GM18870 (cell line): ENCODE measurements around the gene SCIMP.
"Not testable (repeated sequence)": the region's sequence is repeated elsewhere in the genome, so short reads cannot be mapped to it uniquely, and the experiment has no call there.

Experiments used
- ATAC-seq: cut with Tn5 transposase; IDR thresholded peaks from one replicate; pipeline ENCODE4 v1.9.1; 2021; ENCODE audit warnings: moderate library complexity; ENCODE audit not compliant: unreplicated experiment

SCIMP gene

DNA sequence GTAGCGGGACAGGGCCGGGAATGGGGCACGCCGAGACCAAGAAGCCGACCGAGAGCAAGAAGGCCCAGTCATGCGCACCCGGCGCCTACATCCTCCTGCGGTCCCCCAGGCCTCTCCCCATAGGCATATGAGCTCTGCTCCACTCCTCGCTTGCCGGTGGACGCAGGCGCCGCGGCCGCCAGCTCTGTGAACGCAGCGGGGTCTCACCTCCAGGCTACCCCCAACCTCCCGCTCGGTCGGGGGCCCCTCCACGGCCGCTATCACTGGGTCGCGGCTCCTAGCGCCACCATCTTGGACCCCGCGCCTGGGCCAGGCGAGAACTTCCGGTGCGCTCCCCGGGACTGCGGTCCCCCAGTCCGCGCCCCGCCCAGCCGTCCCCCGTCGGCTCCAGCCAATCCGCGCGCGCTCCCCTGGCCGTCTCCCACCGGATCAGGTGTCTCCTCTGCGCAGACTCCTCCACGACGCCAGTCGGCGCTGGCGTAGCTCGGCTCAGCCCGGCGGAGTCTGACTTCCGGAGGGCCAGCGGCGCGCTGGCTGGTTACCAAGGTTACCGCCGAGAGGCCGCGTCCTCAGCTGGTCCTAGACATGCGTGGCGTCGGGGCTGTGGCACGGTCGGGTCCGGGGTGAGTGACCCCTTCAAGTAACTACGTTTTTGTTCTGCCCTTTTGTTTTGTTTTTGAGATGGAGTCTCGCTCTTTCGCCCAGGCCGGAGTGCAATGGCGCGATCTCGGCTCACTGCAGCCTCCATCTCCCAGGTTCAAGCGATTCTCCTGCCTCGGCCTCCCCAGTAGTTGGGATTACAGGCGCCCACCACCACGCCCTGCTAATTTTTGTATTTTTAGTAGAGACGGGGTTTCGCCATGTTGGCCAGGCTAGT is 42.9 kb downstream of the SCIMP start, which contains the start of gene ZNF594:
Gene ZNF594, minus strand, starts transcription at position 328 of the 877 bp plus-strand sequence. CDS start 7,612 bp downstream, outside the sequence.
- ATAC-seq = no peak

DNA sequence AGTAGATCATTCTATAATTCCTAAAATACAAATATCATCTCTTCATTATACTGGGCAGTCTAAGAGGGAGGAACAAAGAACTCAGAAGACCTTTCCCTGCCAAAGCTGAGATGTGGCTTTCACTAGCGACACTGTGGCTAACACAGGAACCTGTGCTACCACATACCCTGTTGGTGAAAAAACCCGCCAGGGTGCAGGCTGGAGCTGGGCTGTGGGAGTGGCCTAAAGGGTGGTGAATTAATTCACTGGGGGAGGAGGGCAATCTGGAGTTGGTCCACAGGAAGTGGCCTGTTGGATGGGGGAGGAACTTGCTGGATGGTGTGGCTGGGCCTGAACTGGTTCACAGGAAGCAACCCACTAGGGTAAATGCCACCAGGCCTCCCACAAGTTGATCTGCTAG is 50.4 kb downstream of the SCIMP start:
- no peak for ATAC-seq

DNA sequence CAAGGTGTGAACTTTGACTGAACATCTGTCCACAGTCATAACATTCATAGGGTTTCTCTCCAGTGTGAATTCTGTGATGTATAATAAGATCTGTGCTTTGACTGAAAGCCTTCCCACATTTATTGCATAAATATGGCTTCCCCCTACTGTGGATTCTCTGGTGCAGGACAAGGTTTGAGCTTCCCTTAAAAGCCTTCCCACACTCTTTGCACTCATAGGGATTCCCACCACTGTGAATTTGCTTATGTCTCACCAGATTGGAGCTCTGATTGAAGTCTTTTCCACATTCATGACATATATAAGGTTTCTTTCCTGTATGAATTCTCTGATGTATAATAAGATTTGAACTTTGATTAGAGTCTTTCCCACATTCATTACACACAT is 51.3 kb downstream of the SCIMP start:
- no peak for ATAC-seq

DNA sequence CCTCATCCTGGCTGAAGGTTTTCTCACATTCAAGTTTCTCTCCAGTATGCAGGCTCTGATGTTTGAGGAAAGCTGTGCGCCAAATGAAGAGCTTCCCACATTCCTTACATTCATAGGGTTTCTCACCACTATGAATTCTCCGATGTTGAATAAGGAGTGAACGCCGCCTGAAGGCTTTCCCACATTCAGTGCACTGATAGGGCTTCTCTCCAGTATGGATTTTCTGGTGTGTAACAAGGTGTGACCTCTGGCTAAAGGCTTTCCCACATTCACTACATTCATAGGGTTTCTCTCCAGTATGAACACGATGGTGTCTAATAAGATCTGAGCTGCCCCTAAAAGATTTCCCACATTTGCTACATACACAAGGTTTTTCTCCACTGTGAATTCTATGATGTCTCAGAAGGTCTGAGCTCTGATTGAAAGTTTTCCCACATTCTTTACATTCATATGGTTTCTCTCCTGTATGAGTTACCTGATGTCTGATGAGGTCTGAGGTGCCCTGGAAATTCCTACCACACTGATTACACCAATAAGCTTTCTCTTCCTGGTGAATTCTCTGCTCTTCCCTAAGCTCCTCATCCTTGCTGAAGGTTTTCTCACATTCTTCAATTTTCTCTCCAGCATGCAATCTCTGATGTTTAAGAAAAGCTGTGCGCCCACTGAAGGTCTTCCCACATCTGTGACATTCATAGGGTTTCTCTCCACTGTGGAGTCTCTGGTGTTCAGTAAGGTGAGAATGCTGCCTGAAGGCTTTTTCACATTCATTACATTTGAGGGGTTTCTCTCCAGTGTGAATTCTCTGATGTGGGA is 51.9 kb downstream of the SCIMP start:
- no peak for ATAC-seq

DNA sequence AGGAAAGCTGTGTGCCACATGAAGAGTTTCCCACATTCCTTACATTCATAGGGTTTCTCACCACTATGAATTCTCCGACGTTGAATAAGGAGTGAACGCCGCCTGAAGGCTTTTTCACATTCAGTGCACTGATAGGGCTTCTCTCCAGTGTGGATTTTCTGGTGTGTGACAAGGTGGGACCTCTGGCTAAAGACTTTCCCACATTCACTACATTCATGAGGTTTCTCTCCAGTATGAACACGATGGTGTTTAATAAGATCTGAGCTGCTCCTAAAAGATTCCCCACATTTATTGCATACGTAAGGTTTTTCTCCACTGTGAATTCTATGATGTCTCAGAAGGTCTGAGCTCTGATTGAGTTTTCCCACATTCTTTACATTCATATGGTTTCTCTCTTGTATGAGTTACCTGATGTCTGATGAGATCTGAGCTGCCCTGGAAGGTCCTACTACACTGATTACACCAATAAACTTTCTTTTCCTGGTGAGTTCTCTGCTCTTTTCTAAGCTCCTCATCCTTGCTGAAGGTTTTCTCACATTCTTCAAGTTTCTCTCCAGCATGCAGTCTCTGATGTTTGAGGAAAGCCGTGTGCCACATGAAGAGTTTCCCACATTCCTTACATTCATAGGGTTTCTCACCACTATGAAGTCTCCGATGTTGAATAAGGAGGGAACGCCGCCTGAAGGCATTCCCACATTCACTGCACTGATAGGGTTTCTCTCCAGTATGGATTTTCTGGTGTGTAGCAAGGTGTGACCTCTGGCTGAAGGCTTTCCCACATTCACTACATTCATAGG is 53.0 kb downstream of the SCIMP start:
- no peak for ATAC-seq

DNA sequence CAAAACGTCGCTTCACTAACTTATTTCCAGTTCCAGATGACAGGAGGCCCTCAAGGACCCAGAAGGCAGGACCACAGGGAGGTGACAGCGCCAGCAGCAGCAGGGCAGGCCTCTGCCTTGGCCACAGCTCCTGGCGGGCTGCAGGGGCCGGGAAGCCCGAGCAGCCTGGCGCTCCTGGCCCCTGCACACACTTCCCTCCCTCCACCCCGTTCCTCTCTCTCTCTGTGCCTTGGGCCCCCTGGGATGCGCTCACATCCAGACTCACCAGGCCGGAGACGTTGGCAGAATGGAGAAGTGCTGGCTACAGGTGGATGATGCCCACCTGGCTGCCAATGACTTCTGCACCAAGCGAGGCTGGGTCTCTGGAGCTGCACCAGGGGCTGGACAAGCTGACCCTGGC is 55.7 kb downstream of the SCIMP start:
- no peak for ATAC-seq

DNA sequence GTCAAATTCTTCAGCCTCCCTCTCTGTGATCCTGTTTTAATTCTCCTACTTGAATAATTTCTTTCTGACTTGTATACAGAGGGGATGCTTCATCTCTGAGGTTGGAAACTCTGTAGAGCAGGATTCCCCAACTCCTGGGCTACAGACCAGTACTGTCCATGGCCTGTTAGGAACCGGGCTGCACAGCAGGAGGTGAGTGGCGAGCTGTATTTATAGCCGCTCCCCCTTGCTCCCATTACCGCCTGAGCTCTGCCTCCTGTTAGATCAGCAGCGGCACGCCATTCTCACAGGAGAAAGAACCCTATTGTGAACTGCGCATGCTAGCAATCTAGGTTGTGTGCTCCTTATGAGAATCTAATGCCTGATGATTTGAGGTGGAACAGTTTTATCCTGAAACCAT is 59.6 kb downstream of the SCIMP start:
- ATAC-seq = not testable (repeated sequence)

DNA sequence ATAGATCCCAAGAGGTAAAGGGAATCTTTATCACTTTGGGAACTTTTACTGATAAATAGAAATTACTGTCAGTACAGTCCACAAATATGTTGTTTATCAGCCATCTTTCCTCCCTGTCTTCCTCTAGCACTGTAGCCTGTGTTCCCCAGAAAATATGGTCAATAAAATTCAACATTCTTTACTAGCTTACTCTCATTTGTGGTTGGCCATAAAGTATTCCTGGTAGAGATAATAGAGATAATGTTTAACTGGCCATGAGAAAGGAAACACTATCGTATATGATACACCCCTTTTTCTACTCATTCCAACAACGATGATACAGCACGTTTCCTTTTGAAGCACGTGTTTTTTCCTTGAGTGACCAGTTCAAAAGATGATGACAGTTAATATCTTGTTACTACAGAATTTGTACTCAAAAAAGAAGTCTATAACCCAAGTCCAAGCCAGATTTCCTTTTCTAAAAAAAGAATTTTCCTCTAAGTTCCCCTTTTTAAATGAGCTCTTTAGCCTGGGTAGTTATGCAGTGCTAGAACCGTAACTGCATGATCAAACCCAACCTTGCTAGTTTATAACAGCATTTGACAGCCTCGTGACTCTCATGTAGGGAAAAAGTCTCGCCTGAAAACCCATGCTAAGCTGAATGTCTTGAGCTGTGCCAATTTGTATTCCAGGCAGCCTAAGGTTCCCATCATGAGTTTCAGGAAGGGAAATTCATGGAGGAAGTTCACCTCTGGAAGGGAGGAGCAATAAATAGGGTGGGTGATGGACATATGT is 68.7 kb downstream of the SCIMP start:
- not testable (repeated sequence) for ATAC-seq

DNA sequence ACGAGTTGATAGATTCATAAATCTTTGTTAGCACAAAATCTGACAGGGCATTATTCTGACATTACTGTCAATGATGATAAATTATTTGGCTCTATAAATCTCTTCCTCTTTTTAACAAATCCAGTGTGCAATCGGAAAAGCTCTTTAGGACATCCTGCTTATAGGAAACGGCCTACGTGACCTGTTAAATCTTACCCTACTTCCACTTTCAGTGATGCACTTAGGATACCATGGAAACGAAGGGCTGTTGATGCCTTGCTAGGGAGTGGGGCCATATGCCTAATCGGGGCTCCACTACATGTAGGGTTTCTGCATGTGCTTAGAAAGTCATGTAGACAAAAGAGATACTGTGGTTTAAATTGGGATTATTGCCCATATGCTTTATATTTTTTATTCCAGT is 70.2 kb downstream of the SCIMP start:
- ATAC-seq = no peak

DNA sequence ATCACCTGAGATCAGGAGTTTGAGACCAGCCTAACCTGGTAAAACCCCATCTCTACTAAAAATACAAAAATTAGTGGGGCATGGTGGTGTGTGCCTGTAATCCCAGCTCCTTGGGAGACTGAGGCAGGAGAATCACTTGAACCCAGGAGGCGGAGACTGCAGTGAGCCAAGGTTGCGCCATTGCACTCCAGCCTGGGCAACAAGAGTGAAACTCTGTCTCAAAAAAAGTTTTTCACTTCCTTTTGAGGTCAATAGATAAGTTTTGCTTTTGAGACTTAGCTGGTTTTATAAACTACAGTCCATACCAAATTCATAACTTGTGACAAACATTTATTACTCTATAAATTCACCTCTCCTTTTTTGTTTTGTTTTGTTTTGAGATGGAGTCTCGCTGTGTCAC is 72.9 kb downstream of the SCIMP start:
- ATAC-seq = not testable (repeated sequence)

DNA sequence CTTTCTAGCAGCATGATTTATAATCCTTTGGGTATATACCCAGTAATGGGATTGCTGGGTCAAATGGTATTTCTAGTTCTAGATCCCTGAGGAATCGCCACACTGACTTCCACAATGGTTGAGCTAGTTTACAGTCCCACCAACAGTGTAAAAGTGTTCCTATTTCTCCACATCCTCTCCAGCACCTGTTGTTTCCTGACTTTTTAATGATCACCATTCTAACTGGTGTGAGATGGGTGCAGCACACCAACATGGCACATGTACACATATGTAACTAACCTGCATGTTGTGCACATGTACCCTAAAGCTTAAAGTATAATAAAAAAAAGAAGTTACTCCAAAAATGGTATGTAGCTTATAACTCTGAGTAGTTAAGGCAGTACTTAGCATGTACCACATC is 74.0 kb downstream of the SCIMP start:
- ATAC-seq = not testable (repeated sequence)
